ENCODE measurements around the gene ZCCHC17.
A peak's percentile ranks its signal among the peaks of the same experiment; 100 is the strongest.
"Not testable (repeated sequence)": the region's sequence is repeated elsewhere in the genome, so short reads cannot be mapped to it uniquely, and the experiment has no call there.

ZCCHC17 gene

DNA sequence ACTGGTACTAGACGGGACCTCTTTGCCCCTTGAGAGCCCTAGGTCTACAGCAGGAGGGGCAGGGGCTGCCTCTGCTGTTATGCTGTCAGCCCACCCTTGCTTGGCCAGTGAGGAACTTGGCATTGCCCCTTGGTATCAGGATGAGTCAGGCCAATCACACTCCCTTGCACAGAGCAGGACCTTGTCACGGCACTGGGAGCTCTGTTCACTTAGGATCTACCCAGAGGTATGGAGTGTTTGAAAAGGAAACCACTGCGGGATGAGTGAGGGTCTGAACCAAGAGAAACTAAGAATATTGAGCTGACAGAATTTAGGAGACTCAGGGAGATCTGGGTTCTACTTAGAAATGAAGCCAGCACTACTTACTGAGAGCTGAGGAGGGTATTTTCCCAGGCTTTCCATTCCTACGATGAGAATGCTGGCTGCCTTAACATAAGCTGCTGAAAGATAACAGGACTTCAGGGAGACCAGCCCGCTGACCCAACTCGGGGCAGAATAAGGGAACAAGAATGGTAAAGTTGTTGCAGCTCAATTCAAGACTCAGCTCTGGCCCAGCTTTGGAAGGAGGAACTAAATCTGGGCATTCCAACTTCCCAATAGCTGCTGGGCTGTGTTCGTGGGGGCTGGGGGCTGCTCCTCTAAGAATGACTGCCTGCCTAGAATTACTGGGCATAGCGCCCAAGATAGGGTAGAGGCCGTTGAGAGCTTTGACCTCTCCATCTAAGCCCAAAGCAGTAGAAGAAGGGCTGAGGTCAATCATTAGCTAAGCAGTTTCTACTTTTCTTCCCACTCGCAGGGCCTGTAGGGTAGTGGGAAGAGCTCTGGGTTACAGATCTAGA lies 74.5 kb downstream of the ZCCHC17 start:
- DNase-seq, result no peak

- DNase-seq, result no peak
Observed at GRCh38 chr1:31372051-31372450, 75.2 kb downstream of the ZCCHC17 start.

GRCh38 chr1:31372751-31373055 lies 75.9 kb downstream of the ZCCHC17 start:
- no peak for DNase-seq

DNA sequence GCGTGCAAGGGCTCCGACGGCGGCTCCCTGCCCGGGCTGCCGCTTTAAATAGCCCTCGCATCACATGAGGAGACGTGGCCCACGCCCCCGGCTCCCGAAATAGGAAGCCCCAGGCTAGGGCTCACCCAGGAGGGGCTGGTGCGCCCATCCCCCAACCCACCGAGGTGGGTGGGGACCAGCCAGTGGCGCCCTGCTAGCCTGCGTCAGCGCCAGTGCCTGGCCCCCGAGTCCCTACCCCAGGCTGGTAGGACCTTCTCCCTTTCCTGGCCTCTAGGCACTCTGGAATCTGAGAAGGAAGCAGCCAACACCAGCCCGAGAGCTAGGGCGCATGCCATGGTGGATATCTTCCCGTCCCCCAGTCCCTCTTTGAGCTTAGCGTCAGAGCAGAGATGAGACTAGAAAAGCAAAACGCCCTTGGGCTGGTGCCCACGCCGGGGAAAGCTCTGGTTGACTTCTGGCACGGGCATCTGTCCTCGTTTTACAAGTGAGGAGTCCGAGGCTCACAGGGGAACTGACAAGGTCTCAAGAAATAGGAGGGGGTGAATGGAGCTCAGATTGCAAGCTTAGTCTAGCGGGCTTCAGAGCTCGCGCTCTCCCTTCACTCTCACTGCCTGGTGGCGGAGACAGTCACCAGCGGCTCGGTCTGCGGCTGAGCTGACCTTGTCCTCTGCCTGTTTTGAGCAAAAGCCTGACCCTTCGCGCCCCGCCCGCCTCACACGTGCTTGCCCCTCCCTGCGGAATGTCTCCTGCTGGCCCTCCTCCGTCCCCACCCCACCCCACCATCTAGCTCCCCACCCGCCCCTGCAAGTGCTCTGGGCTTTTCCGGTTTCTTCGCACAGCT lies 76.4 kb downstream of the ZCCHC17 start, which contains the start of gene FABP3:
Gene FABP3, minus strand, starts transcription at position 21 of the 841 bp plus-strand sequence. CDS start 62 bp downstream, outside the sequence.
- peak; percentile 61 for DNase-seq

- DNase-seq, result no peak
Observed at GRCh38 chr1:31373897-31374486, 77.2 kb downstream of the ZCCHC17 start.

DNA sequence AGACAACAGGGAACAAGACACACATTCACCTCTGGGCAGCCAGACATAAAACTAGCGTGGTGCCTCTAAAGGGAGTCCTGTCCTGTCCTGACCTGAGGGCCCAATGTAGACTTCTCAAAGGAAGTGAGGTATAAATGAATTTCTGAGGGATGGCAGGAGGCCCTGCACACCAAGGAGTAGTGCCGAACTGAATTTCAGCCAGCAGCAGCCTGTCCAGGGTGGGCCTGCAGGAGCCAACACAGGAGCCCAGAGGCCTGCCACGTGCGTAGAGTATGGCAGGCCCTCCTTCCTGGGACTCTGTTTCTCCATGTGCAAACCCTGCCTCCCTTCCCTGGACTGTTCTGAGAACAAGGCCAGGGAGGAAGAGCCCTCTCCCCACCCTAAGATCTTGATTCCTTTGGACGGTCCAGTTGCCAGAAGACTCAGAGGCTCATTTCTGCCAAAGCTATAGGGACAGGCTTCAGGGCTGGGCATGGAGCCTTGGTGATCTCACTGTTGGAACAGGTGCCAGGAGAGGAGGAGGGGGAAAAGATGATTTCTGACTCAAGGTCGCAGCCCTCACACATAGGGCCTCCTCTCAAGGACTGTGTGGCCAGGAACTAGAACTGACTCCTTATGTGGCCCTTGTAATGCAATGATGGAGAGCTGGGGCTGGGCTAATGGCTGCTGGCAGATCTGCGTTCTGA lies 77.8 kb downstream of the ZCCHC17 start:
- peak; percentile 35 for DNase-seq

DNA sequence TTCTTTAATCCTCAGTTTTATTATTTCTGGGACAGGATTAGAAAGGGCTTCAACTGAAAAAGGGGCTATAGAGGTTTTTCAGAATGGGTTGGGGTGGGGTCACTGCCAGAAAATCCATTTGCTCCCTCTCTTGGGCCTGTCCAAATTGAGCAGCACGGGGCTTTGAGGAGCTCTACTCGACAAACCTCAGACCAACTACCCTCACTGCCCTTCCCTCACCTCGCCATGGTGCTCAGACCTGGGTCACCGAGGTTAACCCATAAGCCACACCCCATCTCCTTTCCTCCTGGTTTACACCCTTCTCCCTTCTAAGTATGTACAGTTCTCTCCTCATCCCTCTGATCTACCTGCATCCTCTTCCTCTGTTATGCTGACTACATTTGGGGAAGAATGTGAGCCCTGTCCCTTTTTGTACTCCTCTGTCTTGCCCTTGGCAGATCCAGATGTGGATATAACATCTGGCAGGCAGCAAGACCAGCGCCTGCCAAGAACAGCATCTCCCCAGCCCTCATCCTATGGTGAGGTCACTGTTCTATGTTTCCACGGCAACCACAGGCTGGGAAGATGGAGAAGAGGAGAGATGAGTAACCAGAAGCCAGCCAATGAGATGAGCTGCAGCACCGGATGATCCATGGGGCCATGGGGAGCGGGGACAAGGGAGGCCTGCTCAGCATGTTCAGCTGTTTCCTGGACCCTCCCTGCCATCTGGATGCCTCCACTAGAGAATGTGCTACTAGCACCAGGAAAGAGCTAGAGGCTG lies 79.7 kb downstream of the ZCCHC17 start:
- peak; percentile 83 for DNase-seq

DNA sequence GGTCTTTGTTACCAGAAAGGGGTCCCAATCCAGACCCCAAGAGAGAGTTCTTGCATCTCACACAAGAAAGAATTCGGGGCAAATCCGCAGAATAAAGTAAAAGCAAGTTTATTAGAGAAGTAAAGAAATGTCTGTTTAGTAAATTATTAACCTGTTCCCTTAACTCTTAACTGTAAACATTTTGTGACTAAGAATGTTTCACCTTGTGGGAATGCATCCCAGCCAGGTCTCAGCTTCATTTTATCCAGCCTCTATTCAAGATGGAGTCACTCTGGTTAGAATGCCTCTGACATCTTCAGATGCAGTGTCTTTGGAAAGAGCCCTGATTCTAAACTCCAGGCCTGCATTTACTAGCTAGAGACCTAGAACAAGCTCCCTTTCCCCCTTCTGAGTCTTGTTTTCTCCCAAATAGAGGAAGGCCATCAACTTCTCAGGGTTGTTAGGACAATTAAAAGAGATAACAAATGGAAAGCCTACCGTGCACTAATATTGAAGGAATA lies 80.6 kb downstream of the ZCCHC17 start:
- peak; percentile 15 for DNase-seq

DNA sequence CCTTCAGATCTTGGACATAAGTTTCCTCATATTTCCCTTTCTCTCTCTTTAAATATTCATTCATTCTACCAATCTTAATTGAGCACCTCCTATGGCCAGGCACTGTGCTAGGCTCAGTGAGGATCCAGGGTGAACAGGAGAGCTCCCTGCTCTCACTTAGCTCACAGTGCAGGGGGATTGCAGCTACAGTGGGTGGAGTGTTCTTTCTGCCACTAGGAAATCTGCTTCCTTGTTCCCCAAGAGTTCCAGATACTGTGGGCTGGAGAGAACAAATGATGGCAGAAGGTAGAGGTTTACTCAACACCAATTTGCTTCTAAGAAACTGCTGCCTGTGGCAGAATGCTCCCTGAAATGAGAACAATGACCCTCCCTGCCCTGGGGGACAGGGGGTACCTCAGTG lies 81.2 kb downstream of the ZCCHC17 start:
- no peak for DNase-seq

DNA sequence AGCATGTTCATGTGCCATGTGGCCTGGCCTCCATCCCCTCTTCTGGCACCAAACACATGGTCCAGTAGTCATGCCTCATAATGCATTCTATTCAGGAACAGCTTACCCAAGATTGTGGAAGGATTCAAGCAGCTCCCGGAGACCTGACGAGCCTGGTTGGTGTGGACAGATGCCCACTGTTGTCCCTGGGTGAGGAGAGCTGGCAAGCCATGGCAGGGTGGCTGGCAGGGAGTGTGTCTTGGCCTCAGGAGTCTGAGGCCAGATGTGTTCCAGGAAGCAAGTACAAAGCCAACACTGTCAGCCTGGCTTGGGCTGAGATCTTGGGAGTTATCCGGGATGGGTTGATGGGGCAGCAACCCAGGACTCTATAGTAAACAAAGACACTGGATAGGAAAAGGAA lies 83.3 kb downstream of the ZCCHC17 start:
- no peak for DNase-seq

- DNase-seq, result no peak
Observed at GRCh38 chr1:31381394-31382294, 84.8 kb downstream of the ZCCHC17 start.

- no peak for DNase-seq
Observed at GRCh38 chr1:31382379-31382989, 85.7 kb downstream of the ZCCHC17 start.

- no peak for DNase-seq
Observed at GRCh38 chr1:31383967-31384366, 87.1 kb downstream of the ZCCHC17 start.

- DNase-seq, result not testable (repeated sequence)
Observed at GRCh38 chr1:31386576-31387243, 89.9 kb downstream of the ZCCHC17 start.

- DNase-seq, result no peak
Observed at GRCh38 chr1:31387612-31388011, 90.8 kb downstream of the ZCCHC17 start.

- DNase-seq, result no peak
Observed at GRCh38 chr1:31389616-31390015, 92.8 kb downstream of the ZCCHC17 start.

DNA sequence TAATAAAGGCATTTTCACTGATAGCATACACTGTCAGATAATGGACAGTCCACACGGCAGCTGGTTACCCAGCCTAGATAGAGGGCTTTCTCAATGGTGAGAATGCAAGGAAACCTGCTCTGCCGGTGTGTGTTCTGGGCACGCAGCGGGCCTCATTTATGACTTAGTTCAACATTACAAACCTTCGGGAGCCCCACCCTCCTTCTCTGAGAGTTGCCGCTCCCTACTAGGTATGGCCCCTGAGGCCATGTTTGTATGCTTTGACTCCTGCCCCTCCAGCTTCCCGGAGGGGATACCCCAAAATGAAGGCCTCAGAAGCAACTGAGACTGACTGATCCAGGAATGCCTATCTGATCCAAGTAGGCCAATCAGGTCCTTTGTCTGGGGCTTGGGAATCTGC lies 93.2 kb downstream of the ZCCHC17 start:
- DNase-seq, result no peak

DNA sequence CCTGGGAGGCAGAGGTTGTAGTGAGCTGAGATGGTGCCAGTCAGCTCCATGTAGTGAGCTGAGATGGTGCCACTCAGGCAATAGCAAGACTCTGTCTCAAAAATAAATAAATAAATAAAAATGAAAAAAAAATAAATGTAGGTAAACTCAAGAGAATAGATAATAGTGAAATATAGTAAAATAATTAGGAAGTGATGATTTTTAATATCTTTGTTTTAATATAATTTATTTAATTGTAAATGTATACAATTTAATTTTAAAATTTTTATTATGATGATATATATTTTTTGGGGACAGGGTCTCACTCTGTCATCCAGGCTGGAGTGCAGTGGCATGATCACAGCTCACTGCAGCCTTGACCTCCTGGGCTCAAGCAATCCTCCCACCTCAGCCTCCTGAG lies 96.6 kb downstream of the ZCCHC17 start:
- DNase-seq, result no peak

GRCh38 chr1:31394584-31395193 lies 97.9 kb downstream of the ZCCHC17 start:
- DNase-seq, result peak; percentile 84
